Measurements from ENCODE around the gene PHF12.

GRCh38 chr17:28857905-28858800, 93.2 kb downstream of the PHF12 start:
- TF ChIP-seq CTCF (IDR thresholded peaks at IDR 0.05) (no peak), POLR2A (IDR thresholded peaks at IDR 0.05) (no peak)

All from Peyer's patch (tissue), 4 donors.